Liver (tissue), 9 donors: Measurements from ENCODE around the gene SLC25A6. TPM values are rescaled to one million over a fixed set of nuclear protein-coding genes. Genes with fewer than 3 reads are reported as not detected.

Experiments used
- DNase-seq: peaks from one replicate; pipeline ENCODE4 v3.0.0-alpha.2; 2017; ENCODE audit warnings: low spot score
- H3K27ac ChIP-seq, 2 donors: one replicate each; pipeline ENCODE4 v1.7.0; 2013; ENCODE audit warnings: inconsistent platforms in 2 of 2, low read length in 2 of 2, control low read depth in 1 of 2, low read depth in 1 of 2, mild to moderate bottlenecking in 1 of 2
- H3K27me3 ChIP-seq, 4 donors: one replicate each; pipeline versions ENCODE4 v1.6.1 to v1.7.0; 2013; ENCODE audit warnings: low read length in 3 of 4, inconsistent platforms in 1 of 4, mild to moderate bottlenecking in 1 of 4, moderate library complexity in 1 of 4; ENCODE audit not compliant: control insufficient read depth in 4 of 4, insufficient read depth in 4 of 4
- H3K36me3 ChIP-seq, 4 donors: one replicate each; pipeline versions ENCODE4 v1.6.1 to v1.7.0; 2013; ENCODE audit warnings: low read length in 3 of 4, mild to moderate bottlenecking in 3 of 4, low read depth in 1 of 4, moderate library complexity in 1 of 4; ENCODE audit not compliant: control insufficient read depth in 4 of 4, insufficient read depth in 3 of 4
- H3K4me1 ChIP-seq, 4 donors: one replicate each; pipeline versions ENCODE4 v1.6.1 to v1.7.0; 2013; ENCODE audit warnings: low read length in 3 of 4, mild to moderate bottlenecking in 3 of 4, moderate library complexity in 1 of 4; ENCODE audit not compliant: control insufficient read depth in 4 of 4, insufficient read depth in 4 of 4
- H3K4me3 ChIP-seq, 3 donors: one replicate each; pipeline versions ENCODE4 v1.6.1 to v1.7.0; 2013; ENCODE audit warnings: low read length in 3 of 3, control low read depth in 1 of 3, low read depth in 1 of 3, mild to moderate bottlenecking in 1 of 3
- H3K9ac ChIP-seq, 2 donors: one replicate each; pipeline ENCODE4 v1.7.0; 2013; ENCODE audit warnings: low read length in 2 of 2, mild to moderate bottlenecking in 2 of 2, moderate library complexity in 2 of 2, control low read depth in 1 of 2, low read depth in 1 of 2
- H3K9me3 ChIP-seq, 4 donors: one replicate each; pipeline versions ENCODE4 v1.6.1 to v1.7.0; 2013; ENCODE audit warnings: low read length in 3 of 4; ENCODE audit not compliant: control insufficient read depth in 4 of 4
- ATF3 ChIP-seq: IDR thresholded peaks from 2 replicates; pipeline ENCODE4 v1.6.1; 2016; ENCODE audit warnings: antibody characterized with exemption
- CTCF ChIP-seq: fragments of 150-350 bp; IDR thresholded peaks from 2 replicates; pipeline ENCODE4 v1.5.1; 2017; ENCODE audit warnings: improper control_type of control experiment, low read depth, low read length; ENCODE audit not compliant: missing input control
- EGR1 ChIP-seq, 2 donors: IDR thresholded peaks; 2 replicates each; pipeline ENCODE4 v1.6.1; 2016 to 2018; ENCODE audit warnings: antibody characterized with exemption in 2 of 2, low read depth in 2 of 2
- FOXA2 ChIP-seq: IDR thresholded peaks from 2 replicates; pipeline ENCODE4 v1.6.1; 2016; ENCODE audit warnings: antibody characterized with exemption
- GABPA ChIP-seq, 2 donors: IDR thresholded peaks in 1 of 2; conservative IDR thresholded peaks in 1 of 2; 2 replicates each; pipeline ENCODE4 v1.6.1; 2016; ENCODE audit warnings: antibody characterized with exemption in 2 of 2, mild to moderate bottlenecking in 1 of 2, moderate library complexity in 1 of 2
- HNF4G ChIP-seq: IDR thresholded peaks from 2 replicates; pipeline ENCODE4 v1.6.1; 2016; ENCODE audit warnings: antibody characterized with exemption
- JUND ChIP-seq, 2 donors: IDR thresholded peaks; 2 replicates each; pipeline ENCODE4 v1.6.1; 2016; ENCODE audit warnings: antibody characterized with exemption in 2 of 2
- RXRA ChIP-seq, 2 donors: IDR thresholded peaks; 2 replicates each; pipeline ENCODE4 v1.6.1; 2017 to 2018; ENCODE audit warnings: antibody characterized with exemption in 2 of 2, mild to moderate bottlenecking in 1 of 2
- SP1 ChIP-seq: IDR thresholded peaks from 2 replicates; pipeline ENCODE4 v1.6.1; 2018; ENCODE audit warnings: antibody characterized with exemption, mild to moderate bottlenecking
- TAF1 ChIP-seq: conservative IDR thresholded peaks from 2 replicates; pipeline ENCODE4 v1.6.1; 2016; ENCODE audit warnings: antibody characterized with exemption, mild to moderate bottlenecking
- YY1 ChIP-seq: IDR thresholded peaks from 2 replicates; pipeline ENCODE4 v1.6.1; 2016; ENCODE audit warnings: antibody characterized with exemption, mild to moderate bottlenecking
- ZBTB33 ChIP-seq: IDR thresholded peaks from 2 replicates; pipeline ENCODE4 v1.6.1; 2016; ENCODE audit warnings: antibody characterized with exemption
- WGBS: extraction: QIAGEN DNeasy Blood & Tissue Kit; methylation state at CpG from one replicate; pipeline ENCODE4 v1.1.7; 2013; 5-methylcytosine and 5-hydroxymethylcytosine counted together
- polyA plus RNA-seq, 2 donors: library from polyadenylated mRNA; stranded (reverse) in 1 of 2; unstranded in 1 of 2; fragments of 200-250 nt in 1 of 2; fragments of >200 nt in 1 of 2; fragmentation: Nextera tagmentation in 1 of 2; extraction: Ambion mirVana in 1 of 2; gene quantifications; one replicate each; pipeline versions ENCODE4 v1.2.1 to v1.2.3, GENCODE V29; 2013 to 2015
- total RNA-seq, 2 donors: library from RNA; depleted of rRNA; stranded (reverse); fragments of >200 nt; gene quantifications; one replicate each; pipeline ENCODE4 v1.2.3, GENCODE V29; 2014
- TF ChIP-seq, protein P1 (sequence below): IDR thresholded peaks from 2 replicates; pipeline ENCODE4 v1.6.1; 2016; ENCODE audit warnings: antibody characterized with exemption, mild to moderate bottlenecking
- donor health status: healthy.
- donor health status: healthy.
- donor health status: healthy.
- donor health status: healthy.
- donor health status: healthy.

The SLC25A6 gene
- total and polyA plus RNA-seq, 4 donors, result 44.8 to 110 (median 64.0) TPM

- WGBS, result 93% methylated on average over 29 of the region's 29 CpGs
- DNase-seq, result no peak
- H3K36me3 ChIP-seq, result peaks cover 12 to 39% (median 14%) of the 10 kb centered on the region in 4 donors
Measured at GRCh38 chrX:1398431-1399340, 6.8 kb upstream of the SLC25A6 start.

More at GRCh38 chrX:1398431-1399340, 6.8 kb upstream of the SLC25A6 start:
- no peaks in the 10 kb centered on the region for H3K27me3 ChIP-seq
- H3K9ac ChIP-seq, result no peak overlapping the region
- no peak overlapping the region for H3K4me3 ChIP-seq
- TF ChIP-seq SP1, result no peak
- TF ChIP-seq JUND (IDR thresholded peaks at IDR 0.05), result no peak
- TF ChIP-seq GABPA (IDR thresholded peaks at IDR 0.05 in 1 of 2, conservative IDR thresholded peaks at IDR 0.05 in 1 of 2), result no peak
- TF ChIP-seq YY1, result no peak
- TF ChIP-seq ATF3, result no peak
- TF ChIP-seq, protein P1, sequence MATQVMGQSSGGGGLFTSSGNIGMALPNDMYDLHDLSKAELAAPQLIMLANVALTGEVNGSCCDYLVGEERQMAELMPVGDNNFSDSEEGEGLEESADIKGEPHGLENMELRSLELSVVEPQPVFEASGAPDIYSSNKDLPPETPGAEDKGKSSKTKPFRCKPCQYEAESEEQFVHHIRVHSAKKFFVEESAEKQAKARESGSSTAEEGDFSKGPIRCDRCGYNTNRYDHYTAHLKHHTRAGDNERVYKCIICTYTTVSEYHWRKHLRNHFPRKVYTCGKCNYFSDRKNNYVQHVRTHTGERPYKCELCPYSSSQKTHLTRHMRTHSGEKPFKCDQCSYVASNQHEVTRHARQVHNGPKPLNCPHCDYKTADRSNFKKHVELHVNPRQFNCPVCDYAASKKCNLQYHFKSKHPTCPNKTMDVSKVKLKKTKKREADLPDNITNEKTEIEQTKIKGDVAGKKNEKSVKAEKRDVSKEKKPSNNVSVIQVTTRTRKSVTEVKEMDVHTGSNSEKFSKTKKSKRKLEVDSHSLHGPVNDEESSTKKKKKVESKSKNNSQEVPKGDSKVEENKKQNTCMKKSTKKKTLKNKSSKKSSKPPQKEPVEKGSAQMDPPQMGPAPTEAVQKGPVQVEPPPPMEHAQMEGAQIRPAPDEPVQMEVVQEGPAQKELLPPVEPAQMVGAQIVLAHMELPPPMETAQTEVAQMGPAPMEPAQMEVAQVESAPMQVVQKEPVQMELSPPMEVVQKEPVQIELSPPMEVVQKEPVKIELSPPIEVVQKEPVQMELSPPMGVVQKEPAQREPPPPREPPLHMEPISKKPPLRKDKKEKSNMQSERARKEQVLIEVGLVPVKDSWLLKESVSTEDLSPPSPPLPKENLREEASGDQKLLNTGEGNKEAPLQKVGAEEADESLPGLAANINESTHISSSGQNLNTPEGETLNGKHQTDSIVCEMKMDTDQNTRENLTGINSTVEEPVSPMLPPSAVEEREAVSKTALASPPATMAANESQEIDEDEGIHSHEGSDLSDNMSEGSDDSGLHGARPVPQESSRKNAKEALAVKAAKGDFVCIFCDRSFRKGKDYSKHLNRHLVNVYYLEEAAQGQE, result no peak
- TF ChIP-seq RXRA (IDR thresholded peaks at IDR 0.05), result no peak
- no peak for TF ChIP-seq ZBTB33
- no peak for TF ChIP-seq HNF4G
- TF ChIP-seq FOXA2, result no peak
- TF ChIP-seq CTCF, result no peak
- no peak for TF ChIP-seq TAF1
- TF ChIP-seq EGR1 (IDR thresholded peaks at IDR 0.05; ENCODE audit: low read depth in 2 of 2), result no peak
- H3K27ac ChIP-seq, result no peak overlapping the region
- H3K9me3 ChIP-seq, result no peaks in the 10 kb centered on the region
- peaks cover 0 to 5% (median 3%) of the 10 kb centered on the region in 4 donors for H3K4me1 ChIP-seq
